ENCODE data around the gene TNFRSF6B. TPM values are rescaled to one million over a fixed set of nuclear protein-coding genes. Genes with fewer than 3 reads are reported as not detected.

Gene TNFRSF6B
- polyA plus RNA-seq, 1 of the 3 experiments (the other 2 are of a cell fraction): 9.4 TPM

DNA sequence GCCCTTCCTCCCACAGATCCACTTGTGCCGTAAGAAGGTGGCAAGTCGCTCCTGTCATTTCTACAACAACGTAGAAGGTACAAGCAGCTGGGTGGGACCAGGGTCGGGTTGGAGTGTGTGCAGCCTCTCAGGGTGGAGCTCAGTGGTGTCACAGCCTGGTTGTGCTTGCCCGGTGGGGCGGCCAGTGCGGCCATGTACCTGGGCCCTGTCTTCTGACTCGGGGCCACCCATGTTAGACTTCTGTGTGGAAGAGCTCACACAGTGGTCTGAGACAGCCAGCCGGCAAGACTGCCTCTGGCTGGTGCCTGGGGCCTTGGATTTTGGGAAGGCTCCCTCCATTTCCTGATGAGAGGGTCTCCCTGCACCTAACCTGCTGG lies 33.7 kb upstream of the TNFRSF6B start:
- CTCF ChIA-PET: interaction anchor here (1.7 kb wide), 1 partner anchor 126 kb away, joined by 4 read pairs; the partner anchor contains the start of gene PTK6
- H3K9me2 ChIP-seq: no peaks in the 10 kb centered on the region
- no peaks in the 10 kb centered on the region for H3K9me3 ChIP-seq
- H2AFZ ChIP-seq (ENCODE audit: low read depth): no peak overlapping the region
- no peak overlapping the region for H3K4me3 ChIP-seq (ENCODE audit: low read depth in 2 of 2, low read length in 1 of 2)
- POLR2A ChIA-PET: interaction anchor here (1.2 kb wide), 1 partner anchor 139 kb away, joined by 3 read pairs; no protein-coding TSS in a partner anchor
- H3K79me2 ChIP-seq (ENCODE audit: insufficient read depth): peaks cover 30% of the 10 kb centered on the region
- 90% methylated on average over 8 of the region's 9 CpGs for WGBS (ENCODE audit: low lambda C conversion rate)
- H3K27me3 ChIP-seq (ENCODE audit: insufficient read depth): no peaks in the 10 kb centered on the region
- H3K4me1 ChIP-seq (ENCODE audit: control insufficient read depth in 1 of 2, insufficient read depth in 2 of 2, low read depth in 1 of 2, low read length in 1 of 2): peaks cover 5 to 12% of the 10 kb centered on the region in 2 experiments; a peak in 2 of 4 replicates
- DNase-seq: no peak
- no peaks in the 10 kb centered on the region for H3F3A ChIP-seq (replicated peaks; ENCODE audit: insufficient read depth)
- TF ChIP-seq, protein P1, sequence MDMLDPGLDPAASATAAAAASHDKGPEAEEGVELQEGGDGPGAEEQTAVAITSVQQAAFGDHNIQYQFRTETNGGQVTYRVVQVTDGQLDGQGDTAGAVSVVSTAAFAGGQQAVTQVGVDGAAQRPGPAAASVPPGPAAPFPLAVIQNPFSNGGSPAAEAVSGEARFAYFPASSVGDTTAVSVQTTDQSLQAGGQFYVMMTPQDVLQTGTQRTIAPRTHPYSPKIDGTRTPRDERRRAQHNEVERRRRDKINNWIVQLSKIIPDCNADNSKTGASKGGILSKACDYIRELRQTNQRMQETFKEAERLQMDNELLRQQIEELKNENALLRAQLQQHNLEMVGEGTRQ (IDR thresholded peaks at IDR 0.05; ENCODE audit: borderline replicate concordance, low read depth, low read length): no peak
- TF ChIP-seq MEF2A (IDR thresholded peaks at IDR 0.05; ENCODE audit: borderline replicate concordance, low read depth) (no peak), RXRA (IDR thresholded peaks at IDR 0.05; ENCODE audit: borderline replicate concordance, low read depth) (no peak), EP300 (IDR thresholded peaks at IDR 0.05; ENCODE audit: borderline replicate concordance in 1 of 2, low read depth in 1 of 2, low read length in 1 of 2) (no peak), GATA2 (CRISPR knock-in tag; IDR thresholded peaks at IDR 0.05) (no peak), SIN3A (IDR thresholded peaks at IDR 0.05; ENCODE audit: borderline replicate concordance, low read depth, low read length) (no peak), RCOR1 (IDR thresholded peaks at IDR 0.05; ENCODE audit: low read length) (no peak), NFIC (IDR thresholded peaks at IDR 0.05; ENCODE audit: borderline replicate concordance) (no peak), MXI1 (IDR thresholded peaks at IDR 0.05; ENCODE audit: low read depth, low read length) (no peak)
- TF ChIP-seq, protein P2, sequence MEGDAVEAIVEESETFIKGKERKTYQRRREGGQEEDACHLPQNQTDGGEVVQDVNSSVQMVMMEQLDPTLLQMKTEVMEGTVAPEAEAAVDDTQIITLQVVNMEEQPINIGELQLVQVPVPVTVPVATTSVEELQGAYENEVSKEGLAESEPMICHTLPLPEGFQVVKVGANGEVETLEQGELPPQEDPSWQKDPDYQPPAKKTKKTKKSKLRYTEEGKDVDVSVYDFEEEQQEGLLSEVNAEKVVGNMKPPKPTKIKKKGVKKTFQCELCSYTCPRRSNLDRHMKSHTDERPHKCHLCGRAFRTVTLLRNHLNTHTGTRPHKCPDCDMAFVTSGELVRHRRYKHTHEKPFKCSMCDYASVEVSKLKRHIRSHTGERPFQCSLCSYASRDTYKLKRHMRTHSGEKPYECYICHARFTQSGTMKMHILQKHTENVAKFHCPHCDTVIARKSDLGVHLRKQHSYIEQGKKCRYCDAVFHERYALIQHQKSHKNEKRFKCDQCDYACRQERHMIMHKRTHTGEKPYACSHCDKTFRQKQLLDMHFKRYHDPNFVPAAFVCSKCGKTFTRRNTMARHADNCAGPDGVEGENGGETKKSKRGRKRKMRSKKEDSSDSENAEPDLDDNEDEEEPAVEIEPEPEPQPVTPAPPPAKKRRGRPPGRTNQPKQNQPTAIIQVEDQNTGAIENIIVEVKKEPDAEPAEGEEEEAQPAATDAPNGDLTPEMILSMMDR (IDR thresholded peaks at IDR 0.05): no peak
- TF ChIP-seq, protein P3, sequence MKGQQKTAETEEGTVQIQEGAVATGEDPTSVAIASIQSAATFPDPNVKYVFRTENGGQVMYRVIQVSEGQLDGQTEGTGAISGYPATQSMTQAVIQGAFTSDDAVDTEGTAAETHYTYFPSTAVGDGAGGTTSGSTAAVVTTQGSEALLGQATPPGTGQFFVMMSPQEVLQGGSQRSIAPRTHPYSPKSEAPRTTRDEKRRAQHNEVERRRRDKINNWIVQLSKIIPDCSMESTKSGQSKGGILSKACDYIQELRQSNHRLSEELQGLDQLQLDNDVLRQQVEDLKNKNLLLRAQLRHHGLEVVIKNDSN (IDR thresholded peaks at IDR 0.05; ENCODE audit: borderline replicate concordance, low read depth): no peak
- TF ChIP-seq, protein P4, sequence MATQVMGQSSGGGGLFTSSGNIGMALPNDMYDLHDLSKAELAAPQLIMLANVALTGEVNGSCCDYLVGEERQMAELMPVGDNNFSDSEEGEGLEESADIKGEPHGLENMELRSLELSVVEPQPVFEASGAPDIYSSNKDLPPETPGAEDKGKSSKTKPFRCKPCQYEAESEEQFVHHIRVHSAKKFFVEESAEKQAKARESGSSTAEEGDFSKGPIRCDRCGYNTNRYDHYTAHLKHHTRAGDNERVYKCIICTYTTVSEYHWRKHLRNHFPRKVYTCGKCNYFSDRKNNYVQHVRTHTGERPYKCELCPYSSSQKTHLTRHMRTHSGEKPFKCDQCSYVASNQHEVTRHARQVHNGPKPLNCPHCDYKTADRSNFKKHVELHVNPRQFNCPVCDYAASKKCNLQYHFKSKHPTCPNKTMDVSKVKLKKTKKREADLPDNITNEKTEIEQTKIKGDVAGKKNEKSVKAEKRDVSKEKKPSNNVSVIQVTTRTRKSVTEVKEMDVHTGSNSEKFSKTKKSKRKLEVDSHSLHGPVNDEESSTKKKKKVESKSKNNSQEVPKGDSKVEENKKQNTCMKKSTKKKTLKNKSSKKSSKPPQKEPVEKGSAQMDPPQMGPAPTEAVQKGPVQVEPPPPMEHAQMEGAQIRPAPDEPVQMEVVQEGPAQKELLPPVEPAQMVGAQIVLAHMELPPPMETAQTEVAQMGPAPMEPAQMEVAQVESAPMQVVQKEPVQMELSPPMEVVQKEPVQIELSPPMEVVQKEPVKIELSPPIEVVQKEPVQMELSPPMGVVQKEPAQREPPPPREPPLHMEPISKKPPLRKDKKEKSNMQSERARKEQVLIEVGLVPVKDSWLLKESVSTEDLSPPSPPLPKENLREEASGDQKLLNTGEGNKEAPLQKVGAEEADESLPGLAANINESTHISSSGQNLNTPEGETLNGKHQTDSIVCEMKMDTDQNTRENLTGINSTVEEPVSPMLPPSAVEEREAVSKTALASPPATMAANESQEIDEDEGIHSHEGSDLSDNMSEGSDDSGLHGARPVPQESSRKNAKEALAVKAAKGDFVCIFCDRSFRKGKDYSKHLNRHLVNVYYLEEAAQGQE (IDR thresholded peaks at IDR 0.05; ENCODE audit: low read depth, low read length): no peak
- no peaks in the 10 kb centered on the region for H4K20me1 ChIP-seq (ENCODE audit: insufficient read depth)
- H3K4me2 ChIP-seq: no peak overlapping the region
- no peak overlapping the region for H3K27ac ChIP-seq (ENCODE audit: low read depth in 2 of 2, low read length in 1 of 2)
- H3K36me3 ChIP-seq (replicated peaks in 1 of 2; ENCODE audit: control insufficient read depth in 1 of 2, insufficient read depth in 2 of 2, low read length in 1 of 2): peaks cover 0 to 58% of the 10 kb centered on the region in 2 experiments
- no peak overlapping the region for H3K9ac ChIP-seq

Data from SK-N-SH (cell line).